Ovary (tissue), 3 donors: ENCODE measurements around the gene SLC23A2.

Experiments used
- EP300 ChIP-seq: sonication (generic); formaldehyde crosslinking; IDR thresholded peaks from one replicate; pipeline ENCODE4 v1.6.1; 2017; ENCODE audit warnings: antibody characterized with exemption
- POLR2A ChIP-seq: fragments of 450-650 bp; IDR thresholded peaks from one replicate; pipeline ENCODE4 v1.6.1; 2017; ENCODE audit warnings: antibody characterized with exemption, mild to moderate bottlenecking, moderate library complexity
- TF ChIP-seq, protein P1 (sequence below), 3 donors: fragments of 450-650 bp in 2 of 3; fragments of 200-600 bp in 1 of 3; IDR thresholded peaks; one replicate each; pipeline versions ENCODE4 v1.5.1 to v1.8.0; 2016 to 2022; ENCODE audit warnings: antibody characterized with exemption in 3 of 3, mild to moderate bottlenecking in 1 of 3
- donor health status: DM: no; HTN: no; CAD: no.

DNA sequence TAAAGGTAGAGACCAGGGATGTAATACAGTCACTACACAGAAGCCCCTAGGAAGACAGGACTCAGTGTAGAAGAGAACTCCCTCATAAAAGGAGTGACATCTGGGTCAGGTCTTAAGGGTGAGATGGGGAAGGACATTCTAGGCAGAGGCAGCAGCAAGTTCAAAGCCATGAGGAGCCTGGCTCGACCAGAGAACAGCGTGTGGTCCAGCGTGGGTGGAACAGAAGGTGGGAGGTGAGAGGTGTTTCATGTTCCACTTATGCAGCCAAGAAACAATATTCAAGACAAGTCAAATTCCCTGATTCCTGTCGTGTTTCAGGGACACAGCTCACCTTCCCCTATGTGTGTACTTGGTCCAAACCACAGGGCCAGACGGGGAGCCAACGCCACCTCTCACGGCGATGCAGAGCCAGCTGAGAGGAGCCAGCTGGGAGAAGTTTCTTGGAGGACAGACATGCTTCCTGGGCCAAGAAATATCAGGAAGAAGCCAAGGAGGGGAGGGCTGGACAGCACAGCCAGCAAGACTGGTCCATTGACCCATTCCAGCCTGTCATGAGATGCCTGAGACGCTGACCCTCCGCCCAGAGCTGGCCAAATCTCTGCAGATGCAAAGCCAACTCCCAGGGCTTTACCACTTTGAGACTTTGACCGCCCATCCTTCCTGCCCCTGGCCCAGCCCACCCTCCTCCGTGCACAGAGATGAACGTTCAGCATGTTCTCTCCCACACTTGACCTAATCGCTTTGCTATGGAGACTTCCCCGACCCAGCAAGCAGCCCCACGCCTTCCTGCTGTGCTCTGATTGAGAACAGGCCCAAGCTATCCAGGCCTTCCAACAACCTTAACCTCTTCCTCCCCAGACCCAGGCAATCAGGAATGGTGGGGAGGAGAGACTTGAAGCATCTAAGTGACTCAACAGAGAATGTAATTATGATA lies 165.8 kb downstream of the SLC23A2 start:
- TF ChIP-seq, protein P1, sequence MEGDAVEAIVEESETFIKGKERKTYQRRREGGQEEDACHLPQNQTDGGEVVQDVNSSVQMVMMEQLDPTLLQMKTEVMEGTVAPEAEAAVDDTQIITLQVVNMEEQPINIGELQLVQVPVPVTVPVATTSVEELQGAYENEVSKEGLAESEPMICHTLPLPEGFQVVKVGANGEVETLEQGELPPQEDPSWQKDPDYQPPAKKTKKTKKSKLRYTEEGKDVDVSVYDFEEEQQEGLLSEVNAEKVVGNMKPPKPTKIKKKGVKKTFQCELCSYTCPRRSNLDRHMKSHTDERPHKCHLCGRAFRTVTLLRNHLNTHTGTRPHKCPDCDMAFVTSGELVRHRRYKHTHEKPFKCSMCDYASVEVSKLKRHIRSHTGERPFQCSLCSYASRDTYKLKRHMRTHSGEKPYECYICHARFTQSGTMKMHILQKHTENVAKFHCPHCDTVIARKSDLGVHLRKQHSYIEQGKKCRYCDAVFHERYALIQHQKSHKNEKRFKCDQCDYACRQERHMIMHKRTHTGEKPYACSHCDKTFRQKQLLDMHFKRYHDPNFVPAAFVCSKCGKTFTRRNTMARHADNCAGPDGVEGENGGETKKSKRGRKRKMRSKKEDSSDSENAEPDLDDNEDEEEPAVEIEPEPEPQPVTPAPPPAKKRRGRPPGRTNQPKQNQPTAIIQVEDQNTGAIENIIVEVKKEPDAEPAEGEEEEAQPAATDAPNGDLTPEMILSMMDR (IDR thresholded peaks at IDR 0.05) = no peak
- TF ChIP-seq POLR2A = no peak
- no peak for TF ChIP-seq EP300
